ENCODE data around the gene TEF. TPM values are rescaled to one million over a fixed set of nuclear protein-coding genes. Genes with fewer than 3 reads are reported as not detected.
A peak's percentile ranks its signal among the peaks of the same experiment; 100 is the strongest.

TEF gene
- total RNA-seq, 1 experiment from 2014 or later, result 2.2 TPM

GRCh38 chr22:41406410-41406809, 24.7 kb downstream of the TEF start:
- POLR2A ChIA-PET, result interaction anchor here (0.6 to 0.9 kb wide), 2 partner anchors 62 to 221 kb away, joined by 3 read pairs; partner anchors contain the start of genes ACO2 and PHF5A
- DNase-seq (ENCODE audit: unreplicated experiment), result no peak
- no peaks in the 10 kb centered on the region for H3K27me3 Mint-ChIP-seq (ENCODE audit: insufficient read depth, unreplicated experiment)
- H3K36me3 Mint-ChIP-seq (ENCODE audit: insufficient read depth, unreplicated experiment), result no peaks in the 10 kb centered on the region
- H3K9me3 Mint-ChIP-seq (ENCODE audit: unreplicated experiment), result no peaks in the 10 kb centered on the region
- BruUV-seq (replicated peaks), result no TSS peak
- intact Hi-C loops (cut with micrococcal nuclease), result no loop called here
- CTCF ChIA-PET, result interaction anchor here (0.6 to 1.9 kb wide), 3 partner anchors 105 to 113 kb away, joined by 3 to 12 read pairs (median 5); no protein-coding TSS in a partner anchor
- H3K4me3 Mint-ChIP-seq (ENCODE audit: unreplicated experiment), result no peak overlapping the region
- peaks cover 24% of the 10 kb centered on the region for H3K4me1 Mint-ChIP-seq (ENCODE audit: insufficient read depth, unreplicated experiment)
- no peak for TF ChIP-seq CTCF (IDR thresholded peaks at IDR 0.05; ENCODE audit: unreplicated experiment)
- no peak overlapping the region for H3K27ac Mint-ChIP-seq (ENCODE audit: low read depth, unreplicated experiment)

GRCh38 chr22:41407433-41407832, 25.7 kb downstream of the TEF start:
- Mint-ChIP-seq H3K4me3 (ENCODE audit: unreplicated experiment) (no peak overlapping the region), H3K27ac (ENCODE audit: low read depth, unreplicated experiment) (no peak overlapping the region), H3K36me3 (ENCODE audit: insufficient read depth, unreplicated experiment) (no peaks in the 10 kb centered on the region), H3K4me1 (ENCODE audit: insufficient read depth, unreplicated experiment) (peaks cover 23% of the 10 kb centered on the region), H3K9me3 (ENCODE audit: unreplicated experiment) (no peaks in the 10 kb centered on the region), H3K27me3 (ENCODE audit: insufficient read depth, unreplicated experiment) (no peaks in the 10 kb centered on the region)
- no peak for DNase-seq (ENCODE audit: unreplicated experiment)
- TF ChIP-seq CTCF (IDR thresholded peaks at IDR 0.05; ENCODE audit: unreplicated experiment), result no peak
- intact Hi-C loops (cut with micrococcal nuclease), result no loop called here
- no TSS peak for BruUV-seq (replicated peaks)
- CTCF ChIA-PET, result interaction anchor here (0.7 to 1.9 kb wide), 3 partner anchors 44 to 112 kb away, joined by 3 to 12 read pairs (median 5); no protein-coding TSS in a partner anchor
- POLR2A ChIA-PET, result interaction anchor here (0.7 kb wide), 1 partner anchor 39 kb away, joined by 3 read pairs; the partner anchor contains the start of gene TOB2

- Mint-ChIP-seq H3K27ac (ENCODE audit: low read depth, unreplicated experiment) (no peak overlapping the region), H3K9me3 (ENCODE audit: unreplicated experiment) (no peaks in the 10 kb centered on the region), H3K27me3 (ENCODE audit: insufficient read depth, unreplicated experiment) (no peaks in the 10 kb centered on the region), H3K36me3 (ENCODE audit: insufficient read depth, unreplicated experiment) (no peaks in the 10 kb centered on the region), H3K4me1 (ENCODE audit: insufficient read depth, unreplicated experiment) (peaks cover 20% of the 10 kb centered on the region), H3K4me3 (ENCODE audit: unreplicated experiment) (no peak overlapping the region)
- ChIA-PET POLR2A (interaction anchor here (1.8 kb wide), 1 partner anchor 60 kb away, joined by 5 read pairs; the partner anchor contains the start of genes ACO2 and PHF5A), CTCF (interaction anchor here (0.6 to 2.8 kb wide), 3 partner anchors 8 to 110 kb away, joined by 3 to 17 read pairs (median 4); no protein-coding TSS in a partner anchor)
- no TSS peak for BruUV-seq (replicated peaks)
- no peak for DNase-seq (ENCODE audit: unreplicated experiment)
- TF ChIP-seq CTCF (IDR thresholded peaks at IDR 0.05; ENCODE audit: unreplicated experiment), result no peak
- intact Hi-C loops (cut with micrococcal nuclease), result no loop called here
These were observed 26.9 kb downstream of the TEF start for GRCh38 chr22:41408665-41409064.

- POLR2A ChIA-PET, result interaction anchor here (0.6 to 1.2 kb wide), 3 partner anchors 11 to 257 kb away, joined by 3 to 5 read pairs (median 3); partner anchors contain the start of genes ACO2 and PHF5A
These were observed 28.6 kb downstream of the TEF start for GRCh38 chr22:41410311-41410751.

More at GRCh38 chr22:41410311-41410751, 28.6 kb downstream of the TEF start:
- TF ChIP-seq CTCF (IDR thresholded peaks at IDR 0.05; ENCODE audit: unreplicated experiment), result no peak
- H3K36me3 Mint-ChIP-seq (ENCODE audit: insufficient read depth, unreplicated experiment), result peaks cover 6% of the 10 kb centered on the region
- H3K4me1 Mint-ChIP-seq (ENCODE audit: insufficient read depth, unreplicated experiment), result peaks cover 25% of the 10 kb centered on the region
- no peaks in the 10 kb centered on the region for H3K9me3 Mint-ChIP-seq (ENCODE audit: unreplicated experiment)
- no peak for DNase-seq (ENCODE audit: unreplicated experiment)
- no peak overlapping the region for H3K4me3 Mint-ChIP-seq (ENCODE audit: unreplicated experiment)
- CTCF ChIA-PET, result interaction anchor here (0.6 to 2.8 kb wide), 2 partner anchors 108 to 692 kb away, joined by 3 to 17 read pairs; no protein-coding TSS in a partner anchor
- peak overlapping the region; percentile 27 for H3K27ac Mint-ChIP-seq (ENCODE audit: low read depth, unreplicated experiment)
- BruUV-seq (replicated peaks), result no TSS peak
- intact Hi-C loops (cut with micrococcal nuclease), result no loop called here
- H3K27me3 Mint-ChIP-seq (ENCODE audit: insufficient read depth, unreplicated experiment), result no peaks in the 10 kb centered on the region

All from MCF 10A (cell line).